H1 (cell line): Measurements from ENCODE around the gene PERCC1. TPM values are rescaled to one million over a fixed set of nuclear protein-coding genes. Genes with fewer than 3 reads are reported as not detected.

Experiments
- ATF2 ChIP-seq: IDR thresholded peaks from 2 replicates; pipeline ENCODE4 v1.6.1; 2012; ENCODE audit warnings: low read length, inconsistent platforms
- CHD1 ChIP-seq: IDR thresholded peaks from 2 replicates; pipeline ENCODE4 v1.6.1; 2012; ENCODE audit warnings: low read depth, low read length, improper control_type of control experiment
- EGR1 ChIP-seq: IDR thresholded peaks from 2 replicates; pipeline ENCODE4 v1.6.1; 2011; ENCODE audit warnings: low read depth, low read length, borderline replicate concordance
- NRF1 ChIP-seq: IDR thresholded peaks from 2 replicates; pipeline ENCODE4 v1.6.1; 2011; ENCODE audit warnings: mild to moderate bottlenecking, low read depth, low read length, improper control_type of control experiment
- TAF1 ChIP-seq: IDR thresholded peaks from 2 replicates; pipeline ENCODE4 v1.6.1; 2011; ENCODE audit warnings: mild to moderate bottlenecking, low read depth, low read length
- polyA plus RNA-seq, 7 experiments: library from polyadenylated mRNA; depleted of rRNA in 3 of 7; stranded (reverse) in 5 of 7; unstranded in 2 of 7; fragments of >200 nt in 5 of 7; fragments of 200-250 nt in 2 of 7; gene quantifications; 1 replicate in 5 of 7; 2 replicates in 1 of 7; 4 replicates in 1 of 7; pipeline versions ENCODE4 v1.2.1 to v1.2.3, GENCODE V29; 2011 to 2013; ENCODE audit warnings: missing spikeins in 2 of 7, mixed read lengths in 2 of 7
- total RNA-seq: library from RNA; stranded (reverse); fragmentation: NEBNext Ultra II Directional; extraction: Animal tissue kit (Norgen Biotek cat#: 25700); gene quantifications from 2 replicates; pipeline ENCODE4 v1.2.1, GENCODE V29; 2021

The PERCC1 gene
- total and polyA plus RNA-seq, 2 of the 8 experiments (the other 6 are each of a cell fraction or from before 2014, with no cell fraction given), result not detected

GRCh38 chr16:1414532-1415260, 16.2 kb upstream of the PERCC1 start, which contains the start of gene UNKL (continued):
- peak; percentile 66 for TF ChIP-seq NRF1
- TF ChIP-seq ATF2, result no peak
- peak; percentile 50 for TF ChIP-seq TAF1
- TF ChIP-seq CHD1, result no peak
- peak; percentile 41; the same call in 1 of the 2 replicates for TF ChIP-seq EGR1
